Measurements from ENCODE around the gene UGT1A9. TPM values are rescaled to one million over a fixed set of nuclear protein-coding genes. Genes with fewer than 3 reads are reported as not detected.

The UGT1A9 gene
- total and polyA plus RNA-seq, 7 donors: 0.36 TPM; not detected in 6

DNA sequence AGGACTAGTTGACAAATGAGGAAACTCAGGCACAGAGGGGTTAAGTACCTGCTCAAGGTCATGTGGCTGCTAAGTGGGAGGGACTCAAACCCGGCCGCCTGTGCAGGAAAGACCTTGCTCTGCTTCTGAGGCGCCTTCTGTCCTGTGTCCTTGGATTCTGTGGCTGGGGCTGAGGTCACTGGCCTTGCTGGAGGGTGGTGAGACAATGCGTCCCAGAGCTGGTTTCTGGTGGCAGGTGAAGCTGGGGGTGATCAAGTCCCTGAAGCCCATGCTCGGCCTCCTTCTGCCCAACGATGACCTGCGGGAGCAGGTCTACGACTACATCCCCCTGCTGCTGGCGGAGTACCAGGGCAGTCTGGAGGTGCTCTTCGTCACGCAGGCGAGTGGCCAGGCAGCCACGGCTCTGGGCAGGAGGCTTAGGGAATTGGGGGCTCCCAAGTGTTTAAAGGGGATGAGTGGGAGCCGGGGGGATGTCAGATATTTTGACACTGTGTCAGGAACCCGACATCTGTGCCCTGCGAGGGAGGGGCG, 122.5 kb downstream of the UGT1A9 start:
- no peaks in the 10 kb centered on the region for H3K27me3 ChIP-seq
- no peaks in the 10 kb centered on the region for H3K9me3 ChIP-seq
- no peaks in the 10 kb centered on the region for H3K36me3 ChIP-seq
- no peak overlapping the region for H3K4me3 ChIP-seq
- H3K27ac ChIP-seq: no peak overlapping the region
- intact Hi-C loops (cut with DNase I): no loop called here
- DNase-seq: no peak
- WGBS, 2 donors: 83 to 85% methylated on average over 17 of the region's 17 CpGs
- no peaks in the 10 kb centered on the region for H3K4me1 ChIP-seq
- no peak for TF ChIP-seq POLR2A (IDR thresholded peaks at IDR 0.05)
- TF ChIP-seq, protein P1, sequence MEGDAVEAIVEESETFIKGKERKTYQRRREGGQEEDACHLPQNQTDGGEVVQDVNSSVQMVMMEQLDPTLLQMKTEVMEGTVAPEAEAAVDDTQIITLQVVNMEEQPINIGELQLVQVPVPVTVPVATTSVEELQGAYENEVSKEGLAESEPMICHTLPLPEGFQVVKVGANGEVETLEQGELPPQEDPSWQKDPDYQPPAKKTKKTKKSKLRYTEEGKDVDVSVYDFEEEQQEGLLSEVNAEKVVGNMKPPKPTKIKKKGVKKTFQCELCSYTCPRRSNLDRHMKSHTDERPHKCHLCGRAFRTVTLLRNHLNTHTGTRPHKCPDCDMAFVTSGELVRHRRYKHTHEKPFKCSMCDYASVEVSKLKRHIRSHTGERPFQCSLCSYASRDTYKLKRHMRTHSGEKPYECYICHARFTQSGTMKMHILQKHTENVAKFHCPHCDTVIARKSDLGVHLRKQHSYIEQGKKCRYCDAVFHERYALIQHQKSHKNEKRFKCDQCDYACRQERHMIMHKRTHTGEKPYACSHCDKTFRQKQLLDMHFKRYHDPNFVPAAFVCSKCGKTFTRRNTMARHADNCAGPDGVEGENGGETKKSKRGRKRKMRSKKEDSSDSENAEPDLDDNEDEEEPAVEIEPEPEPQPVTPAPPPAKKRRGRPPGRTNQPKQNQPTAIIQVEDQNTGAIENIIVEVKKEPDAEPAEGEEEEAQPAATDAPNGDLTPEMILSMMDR (IDR thresholded peaks at IDR 0.05): no peak
- TF ChIP-seq EP300 (IDR thresholded peaks at IDR 0.05): no peak
- no peak for TF ChIP-seq POLR2AphosphoS5 (IDR thresholded peaks at IDR 0.05)

DNA sequence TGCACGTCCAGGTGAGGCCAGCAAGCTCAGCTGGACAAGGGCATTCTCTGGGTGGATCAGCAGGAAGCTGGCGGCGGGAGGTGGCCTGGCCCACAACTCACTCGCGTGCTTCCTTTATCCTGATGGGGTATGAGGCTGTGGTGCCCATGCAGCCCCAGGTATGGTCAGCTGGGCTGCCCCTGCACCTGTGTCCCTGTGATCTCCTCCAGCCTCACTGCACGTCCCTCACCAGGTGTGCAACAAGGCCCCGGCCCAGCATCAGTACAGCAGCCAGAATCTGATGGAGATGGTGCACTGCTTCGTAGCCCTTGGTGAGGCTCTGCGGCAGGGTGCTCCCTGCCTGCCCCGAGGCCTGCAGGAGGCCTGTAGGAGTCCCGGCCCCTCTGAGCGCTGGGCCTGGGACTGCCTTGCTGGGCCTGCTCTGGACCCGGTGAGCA, 124.1 kb downstream of the UGT1A9 start:
- WGBS, 2 donors: 93 to 96% methylated on average over 13 of the region's 13 CpGs
- H3K4me1 ChIP-seq: no peaks in the 10 kb centered on the region
- no peaks in the 10 kb centered on the region for H3K27me3 ChIP-seq
- H3K4me3 ChIP-seq: no peak overlapping the region
- no peak overlapping the region for H3K27ac ChIP-seq
- intact Hi-C loops (cut with DNase I): no loop called here
- no peaks in the 10 kb centered on the region for H3K9me3 ChIP-seq
- TF ChIP-seq POLR2AphosphoS5 (IDR thresholded peaks at IDR 0.05) (no peak), POLR2A (IDR thresholded peaks at IDR 0.05) (no peak), EP300 (IDR thresholded peaks at IDR 0.05) (no peak)
- TF ChIP-seq, protein P1 (IDR thresholded peaks at IDR 0.05): no peak
- H3K36me3 ChIP-seq: no peaks in the 10 kb centered on the region
- DNase-seq: no peak

DNA sequence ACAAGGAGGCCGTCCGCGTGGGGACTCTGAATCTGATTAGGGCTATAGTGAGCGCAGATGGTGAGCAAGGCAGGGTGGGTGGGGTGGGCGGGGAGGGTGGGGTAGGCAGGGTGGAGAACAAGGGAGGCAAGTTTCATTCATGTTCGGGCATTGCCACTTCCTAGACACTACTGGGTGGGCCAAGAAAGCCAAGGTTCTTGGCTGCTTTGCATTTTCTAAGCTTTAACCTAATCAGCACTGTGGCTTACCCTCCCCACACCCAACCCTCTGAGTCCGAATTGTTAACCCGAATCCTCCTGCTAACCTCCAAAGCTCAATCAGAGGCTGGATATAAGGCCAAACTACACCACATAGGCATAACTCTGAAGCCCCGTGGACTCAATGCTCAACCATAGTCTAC, 124.6 kb downstream of the UGT1A9 start:
- DNase-seq: no peak
- intact Hi-C loops (cut with DNase I): no loop called here
- Histone ChIP-seq H3K9me3 (no peaks in the 10 kb centered on the region), H3K27me3 (no peaks in the 10 kb centered on the region), H3K4me3 (no peak overlapping the region), H3K27ac (no peak overlapping the region), H3K36me3 (no peaks in the 10 kb centered on the region), H3K4me1 (no peaks in the 10 kb centered on the region)
- WGBS, 2 donors: 92% methylated on average over 9 of the region's 9 CpGs
- TF ChIP-seq EP300 (IDR thresholded peaks at IDR 0.05) (no peak), POLR2A (IDR thresholded peaks at IDR 0.05) (no peak)
- TF ChIP-seq, protein P1 (IDR thresholded peaks at IDR 0.05): no peak

DNA sequence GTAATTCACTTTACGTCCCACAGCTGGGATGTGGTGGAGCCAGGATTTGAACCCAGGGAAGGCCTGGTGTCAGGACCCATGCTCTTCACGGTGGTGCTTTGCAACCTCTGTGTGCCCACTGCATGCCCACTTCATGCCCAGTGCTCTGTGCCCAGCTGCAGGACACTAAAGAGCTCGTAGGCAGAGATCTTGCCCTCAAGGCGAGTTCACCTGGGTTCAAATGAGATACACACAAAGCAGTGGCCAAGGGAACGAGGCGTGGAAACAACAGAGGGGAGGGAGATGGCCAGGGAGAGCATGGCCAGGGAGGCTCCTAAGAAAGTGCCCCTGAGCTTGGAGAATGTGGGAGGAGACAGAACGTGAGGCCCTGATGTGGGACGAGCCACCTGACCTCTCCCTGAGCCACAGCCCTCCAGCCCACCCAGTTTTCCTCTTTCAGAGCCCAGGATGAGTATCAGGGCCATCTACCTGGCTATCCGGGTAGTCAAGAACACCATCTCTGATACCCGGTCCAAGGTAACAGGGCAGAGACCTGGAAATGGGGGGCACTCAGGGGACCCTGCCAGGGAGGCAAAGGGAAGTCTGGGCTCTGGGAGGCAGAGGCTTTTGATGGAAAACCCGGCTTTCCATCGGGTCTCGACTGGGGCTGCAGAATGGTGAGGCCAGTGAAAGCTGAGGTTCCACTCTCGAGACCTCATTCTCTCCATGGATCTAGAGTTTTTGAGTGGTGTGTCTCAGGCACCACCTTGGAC, 126.8 kb downstream of the UGT1A9 start:
- DNase-seq: no peak
- Histone ChIP-seq H3K4me3 (no peak overlapping the region), H3K27me3 (no peaks in the 10 kb centered on the region), H3K36me3 (no peaks in the 10 kb centered on the region), H3K27ac (no peak overlapping the region), H3K9me3 (no peaks in the 10 kb centered on the region), H3K4me1 (no peaks in the 10 kb centered on the region)
- TF ChIP-seq, protein P1 (IDR thresholded peaks at IDR 0.05): no peak
- TF ChIP-seq POLR2A (IDR thresholded peaks at IDR 0.05) (no peak), EP300 (IDR thresholded peaks at IDR 0.05) (no peak), POLR2AphosphoS5 (IDR thresholded peaks at IDR 0.05) (no peak)
- intact Hi-C loops (cut with DNase I): no loop called here
- 84 to 85% methylated on average over 14 of the region's 14 CpGs for WGBS, 2 donors
